DND-41 (cell line): ENCODE data around the gene ZBTB32.

Experiments used
- ATAC-seq: fragments of 200-7000 bp; cut with Tn5 transposase; 3 replicates; pipeline ENCODE4 v1.9.1; 2021; ENCODE audit warnings: low read depth; ENCODE audit not compliant: insufficient read depth
- DNase-seq: peaks from one replicate; pipeline ENCODE4 v3.0.0-alpha.2; 2020
- H2AFZ ChIP-seq: 2 replicates; pipeline ENCODE4 v1.6.0; 2012; ENCODE audit warnings: low read depth, low read length
- H3K27ac ChIP-seq: 2 replicates; pipeline ENCODE4 v1.5.1; 2012; ENCODE audit warnings: low read length, inconsistent platforms
- H3K27me3 ChIP-seq: fragments of 200-600 bp; sonication (generic); 2 replicates; pipeline ENCODE4 v1.6.0; 2012; ENCODE audit warnings: low read length, mild to moderate bottlenecking, inconsistent platforms; ENCODE audit not compliant: insufficient read depth, poor library complexity
- H3K36me3 ChIP-seq: 2 replicates; pipeline ENCODE4 v1.5.1; 2012; ENCODE audit warnings: low read length, inconsistent platforms; ENCODE audit not compliant: insufficient read depth
- H3K4me1 ChIP-seq: 2 replicates; pipeline ENCODE4 v1.5.1; 2012; ENCODE audit warnings: mild to moderate bottlenecking, low read length; ENCODE audit not compliant: insufficient read depth
- H3K4me2 ChIP-seq: 2 replicates; pipeline ENCODE4 v1.6.0; 2012; ENCODE audit warnings: mild to moderate bottlenecking, moderate library complexity, low read length, inconsistent platforms; ENCODE audit not compliant: insufficient read depth
- H3K4me3 ChIP-seq, 2 experiments: fragments of 200-600 bp in 1 of 2; shearing (Covaris generic) in 1 of 2; 2 replicates each; pipeline ENCODE4 v1.5.1; 2012 to 2016; ENCODE audit warnings: inconsistent platforms in 2 of 2, low read length in 2 of 2, mild to moderate bottlenecking in 2 of 2, low read depth in 1 of 2, moderate library complexity in 1 of 2
- H3K79me2 ChIP-seq: 2 replicates; pipeline ENCODE4 v1.6.0; 2012; ENCODE audit warnings: low read length, inconsistent platforms; ENCODE audit not compliant: insufficient read depth
- H3K9ac ChIP-seq: 2 replicates; pipeline ENCODE4 v1.6.0; 2012; ENCODE audit warnings: low read depth, mild to moderate bottlenecking, inconsistent platforms, low read length, moderate library complexity
- H3K9me3 ChIP-seq: 2 replicates; pipeline ENCODE4 v1.5.1; 2012; ENCODE audit warnings: low read length, moderate library complexity, mild to moderate bottlenecking, inconsistent platforms; ENCODE audit not compliant: insufficient read depth, severe bottlenecking
- H4K20me1 ChIP-seq: 2 replicates; pipeline ENCODE4 v1.6.0; 2012; ENCODE audit warnings: low read length; ENCODE audit not compliant: insufficient read depth
- CTCF ChIP-seq: IDR thresholded peaks from 2 replicates; pipeline ENCODE4 v1.5.1; 2012; ENCODE audit warnings: borderline replicate concordance, low read length, moderate library complexity, mild to moderate bottlenecking; ENCODE audit not compliant: poor library complexity, severe bottlenecking; ENCODE audit errors: extremely low read depth
- EZH2 ChIP-seq: IDR thresholded peaks from 3 replicates; pipeline ENCODE4 v1.6.1; 2012; ENCODE audit warnings: borderline replicate concordance, low read depth, mild to moderate bottlenecking, moderate library complexity, low read length, inconsistent platforms; ENCODE audit not compliant: severe bottlenecking

ZBTB32 gene

GRCh38 chr19:35708391-35708790 is 4.0 kb downstream of the ZBTB32 start:
- no peaks in the 10 kb centered on the region for H3K36me3 ChIP-seq
- no peaks in the 10 kb centered on the region for H3K9me3 ChIP-seq
- peaks cover 6% of the 10 kb centered on the region for H3K27me3 ChIP-seq
- H3K9ac ChIP-seq, result no peak overlapping the region
- ATAC-seq, result no peak
- no peaks in the 10 kb centered on the region; the same call in 1 of the 2 replicates for H4K20me1 ChIP-seq
- no peaks in the 10 kb centered on the region for H3K79me2 ChIP-seq
- peaks cover under 1% of the 10 kb centered on the region; the same call in 1 of the 2 replicates for H3K4me1 ChIP-seq
- H3K4me3 ChIP-seq, result no peak overlapping the region
- no peak overlapping the region for H3K27ac ChIP-seq
- no peak overlapping the region for H2AFZ ChIP-seq
- H3K4me2 ChIP-seq, result no peak overlapping the region
- TF ChIP-seq EZH2 (no peak), CTCF (no peak)
- DNase-seq, result no peak

- Histone ChIP-seq H3K9ac (no peak overlapping the region), H3K36me3 (no peaks in the 10 kb centered on the region), H2AFZ (no peak overlapping the region), H3K4me2 (no peak overlapping the region), H3K4me1 (peaks cover 5% of the 10 kb centered on the region), H3K4me3 (no peak overlapping the region), H3K79me2 (peaks cover under 1% of the 10 kb centered on the region; the same call in 1 of the 2 replicates), H3K9me3 (no peaks in the 10 kb centered on the region), H4K20me1 (no peaks in the 10 kb centered on the region; the same call in 1 of the 2 replicates), H3K27ac (no peak overlapping the region), H3K27me3 (peaks cover 6% of the 10 kb centered on the region)
- no peak for ATAC-seq
- TF ChIP-seq EZH2 (no peak), CTCF (no peak)
- no peak for DNase-seq
These were observed 6.7 kb downstream of the ZBTB32 start for GRCh38 chr19:35710784-35711723.

- Histone ChIP-seq H3K4me2 (no peak overlapping the region), H2AFZ (no peak overlapping the region), H3K27ac (no peak overlapping the region), H3K79me2 (peaks cover 13% of the 10 kb centered on the region), H3K4me1 (peaks cover 16% of the 10 kb centered on the region), H3K27me3 (peaks cover 6% of the 10 kb centered on the region), H3K9ac (no peak overlapping the region), H4K20me1 (no peaks in the 10 kb centered on the region; the same call in 1 of the 2 replicates), H3K36me3 (no peaks in the 10 kb centered on the region; the same call in 1 of the 2 replicates), H3K9me3 (no peaks in the 10 kb centered on the region), H3K4me3 (no peak overlapping the region)
- DNase-seq, result no peak
- ATAC-seq, result no peak
- no peak for TF ChIP-seq CTCF
- TF ChIP-seq EZH2, result no peak
These were observed 8.5 kb downstream of the ZBTB32 start for GRCh38 chr19:35712567-35713505.
